Mesenchymal stem cell (in vitro differentiated cells and primary cell): ENCODE measurements around the gene MGP.
A peak's percentile ranks its signal among the peaks of the same experiment; 100 is the strongest.

Experiments used
- DNase-seq: peaks from one replicate; pipeline ENCODE4 v3.0.0-alpha.2; 2013
- H2AFZ ChIP-seq: one replicate; pipeline ENCODE4 v1.6.1; 2013; ENCODE audit warnings: low read depth, mild to moderate bottlenecking, control low read depth, inconsistent platforms, low read length, moderate library complexity
- H2AK5ac ChIP-seq: 2 replicates; pipeline ENCODE4 v1.6.1; 2013; ENCODE audit warnings: low read length, moderate library complexity, mild to moderate bottlenecking, inconsistent platforms; ENCODE audit not compliant: severe bottlenecking
- H2BK120ac ChIP-seq: one replicate; pipeline ENCODE4 v1.6.1; 2013; ENCODE audit warnings: low read depth, mild to moderate bottlenecking, inconsistent platforms, low read length, moderate library complexity
- H2BK12ac ChIP-seq, 2 experiments: one replicate each; pipeline ENCODE4 v1.6.1; 2013; ENCODE audit warnings: inconsistent platforms in 2 of 2, low read length in 2 of 2, mild to moderate bottlenecking in 2 of 2, moderate library complexity in 2 of 2, control low read depth in 1 of 2
- H2BK15ac ChIP-seq: one replicate; pipeline ENCODE4 v1.6.1; 2013; ENCODE audit warnings: mild to moderate bottlenecking, low read depth, inconsistent platforms; ENCODE audit not compliant: poor library complexity, severe bottlenecking
- H2BK5ac ChIP-seq: 2 replicates; pipeline ENCODE4 v1.6.1; 2013; ENCODE audit warnings: low read depth, mild to moderate bottlenecking, low read length, control low read depth, inconsistent platforms; ENCODE audit not compliant: poor library complexity, severe bottlenecking
- H3K14ac ChIP-seq, 2 experiments: one replicate each; pipeline ENCODE4 v1.6.1; 2013; ENCODE audit warnings: inconsistent platforms in 2 of 2, low read length in 2 of 2, control low read depth in 1 of 2, mild to moderate bottlenecking in 1 of 2, moderate library complexity in 1 of 2
- H3K18ac ChIP-seq, 2 experiments: one replicate each; pipeline ENCODE4 v1.6.1; 2013; ENCODE audit warnings: inconsistent platforms in 2 of 2, low read length in 2 of 2, control low read depth in 1 of 2, low read depth in 1 of 2, mild to moderate bottlenecking in 1 of 2
- H3K23ac ChIP-seq, 2 experiments: one replicate each; pipeline ENCODE4 v1.6.1; 2013; ENCODE audit warnings: inconsistent platforms in 2 of 2, low read length in 2 of 2, mild to moderate bottlenecking in 2 of 2, moderate library complexity in 2 of 2, control low read depth in 1 of 2
- H3K27ac ChIP-seq: 2 replicates; pipeline ENCODE4 v1.5.1; 2013; ENCODE audit warnings: mild to moderate bottlenecking, moderate library complexity, low read length, control low read depth, inconsistent platforms; ENCODE audit not compliant: poor library complexity, severe bottlenecking
- H3K27me3 ChIP-seq, 2 experiments: 2 replicates each; pipeline versions ENCODE4 v1.6.1 to v1.7.0; 2013; ENCODE audit warnings: low read length in 2 of 2, mild to moderate bottlenecking in 2 of 2, moderate library complexity in 2 of 2, control low read depth in 1 of 2, inconsistent platforms in 1 of 2; ENCODE audit not compliant: control insufficient read depth in 1 of 2, insufficient read depth in 1 of 2
- H3K36me3 ChIP-seq, 2 experiments: 2 replicates each; pipeline versions ENCODE4 v1.6.1 to v1.7.0; 2013; ENCODE audit warnings: low read length in 2 of 2, control low read depth in 1 of 2, inconsistent platforms in 1 of 2, low read depth in 1 of 2, mild to moderate bottlenecking in 1 of 2; ENCODE audit not compliant: insufficient read depth in 2 of 2, control insufficient read depth in 1 of 2
- H3K4ac ChIP-seq, 2 experiments: one replicate each; pipeline ENCODE4 v1.6.1; 2013; ENCODE audit warnings: inconsistent platforms in 2 of 2, low read length in 2 of 2, mild to moderate bottlenecking in 2 of 2, moderate library complexity in 2 of 2, control low read depth in 1 of 2, low read depth in 1 of 2
- H3K4me1 ChIP-seq: 2 replicates; pipeline ENCODE4 v1.6.1; 2013; ENCODE audit warnings: low read depth, low read length, control low read depth; ENCODE audit not compliant: control insufficient read depth, insufficient read depth
- H3K4me2 ChIP-seq: 2 replicates; pipeline ENCODE4 v1.6.1; 2013; ENCODE audit warnings: low read length, mild to moderate bottlenecking, inconsistent platforms; ENCODE audit not compliant: poor library complexity, severe bottlenecking
- H3K4me3 ChIP-seq, 2 experiments: 2 replicates each; pipeline versions ENCODE4 v1.5.1 to v1.7.0; 2013; ENCODE audit warnings: low read length in 2 of 2, mild to moderate bottlenecking in 2 of 2, control low read depth in 1 of 2, low read depth in 1 of 2; ENCODE audit not compliant: insufficient read depth in 1 of 2
- H3K79me1 ChIP-seq: replicated peaks from 2 replicates; pipeline ENCODE4 v1.6.1; 2013; ENCODE audit warnings: mild to moderate bottlenecking, control low read depth, low read length, inconsistent platforms; ENCODE audit not compliant: poor library complexity, severe bottlenecking
- H3K9ac ChIP-seq: 2 replicates; pipeline ENCODE4 v1.7.0; 2013; ENCODE audit warnings: mild to moderate bottlenecking, low read length, moderate library complexity
- H3K9me3 ChIP-seq: 2 replicates; pipeline ENCODE4 v1.7.0; 2013; ENCODE audit warnings: mild to moderate bottlenecking, low read length; ENCODE audit not compliant: control insufficient read depth
- H4K8ac ChIP-seq: one replicate; pipeline ENCODE4 v1.6.1; 2013; ENCODE audit warnings: inconsistent platforms, mild to moderate bottlenecking, low read length, moderate library complexity
- H4K91ac ChIP-seq: one replicate; pipeline ENCODE4 v1.6.1; 2013; ENCODE audit warnings: mild to moderate bottlenecking, low read length, inconsistent platforms
- WGBS: methylation state at CpG from one replicate; pipeline ENCODE4 v1.1.7; 2013; ENCODE audit warnings: mixed read lengths; 5-methylcytosine and 5-hydroxymethylcytosine counted together

The MGP gene

DNA sequence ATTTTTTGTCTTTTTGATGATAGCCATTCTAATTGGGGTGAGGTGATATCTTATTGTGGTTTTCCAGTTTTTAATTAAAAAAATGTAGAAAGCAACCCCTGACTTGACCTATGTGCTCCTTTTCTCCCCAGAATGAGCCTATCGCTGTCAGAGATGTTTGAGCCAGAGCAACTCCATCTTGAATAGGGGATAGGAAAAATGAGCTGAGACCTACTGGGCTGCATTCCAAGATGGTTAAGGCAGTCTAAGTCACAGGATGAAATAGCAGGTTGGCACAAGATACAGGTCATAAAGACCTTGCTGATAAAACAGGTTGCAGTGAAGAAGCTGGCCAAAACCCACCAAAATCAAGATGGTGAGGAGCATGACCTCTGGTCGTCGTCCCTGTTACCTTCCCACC, 38.9 kb upstream of the MGP start:
- H3K4ac ChIP-seq: no peak overlapping the region
- no peak overlapping the region for H3K23ac ChIP-seq
- no peaks in the 10 kb centered on the region for H3K4me1 ChIP-seq
- peak overlapping the region; percentile 18 for H2AK5ac ChIP-seq
- no peak overlapping the region for H3K4me3 ChIP-seq
- no peak overlapping the region for H2BK12ac ChIP-seq
- H2BK120ac ChIP-seq: no peak overlapping the region
- no peaks in the 10 kb centered on the region for H3K9me3 ChIP-seq
- no peak overlapping the region for H3K4me2 ChIP-seq
- H3K18ac ChIP-seq: no peak overlapping the region
- 94% methylated on average over 3 of the region's 3 CpGs for WGBS
- no peaks in the 10 kb centered on the region for H3K36me3 ChIP-seq
- no peaks in the 10 kb centered on the region for H3K79me1 ChIP-seq
- H4K91ac ChIP-seq: no peak overlapping the region
- H4K8ac ChIP-seq: no peak overlapping the region
- no peak overlapping the region for H2BK5ac ChIP-seq
- H3K14ac ChIP-seq: no peak overlapping the region
- H2BK15ac ChIP-seq: no peak overlapping the region
- DNase-seq: no peak
- H3K27me3 ChIP-seq: no peaks in the 10 kb centered on the region
- no peak overlapping the region for H3K9ac ChIP-seq
- H3K27ac ChIP-seq: no peak overlapping the region
- no peak overlapping the region for H2AFZ ChIP-seq

DNA sequence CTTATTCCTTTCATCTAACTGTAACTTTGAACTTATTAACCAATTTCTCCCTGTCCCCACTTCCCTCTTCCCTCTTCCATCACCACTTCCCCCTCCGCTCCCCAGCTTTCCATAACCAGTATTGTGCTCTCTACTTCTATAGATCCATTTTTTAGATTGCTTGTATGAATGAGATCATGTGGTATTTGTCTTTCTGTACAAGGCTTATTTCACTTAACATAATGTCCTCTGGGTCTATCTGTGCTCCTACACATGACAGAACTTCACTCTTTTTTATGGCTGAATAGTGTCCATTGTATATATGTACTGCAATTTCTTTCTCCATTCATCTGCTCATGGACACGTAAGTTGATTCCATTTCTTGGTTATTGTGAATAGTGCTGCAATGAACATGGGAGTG, 38.3 kb upstream of the MGP start:
- Histone ChIP-seq H2BK12ac (no peak overlapping the region), H3K9ac (no peak overlapping the region), H3K4ac (no peak overlapping the region), H3K4me1 (no peaks in the 10 kb centered on the region), H2AFZ (no peak overlapping the region), H2BK5ac (no peak overlapping the region), H2BK15ac (no peak overlapping the region), H3K27ac (no peak overlapping the region), H3K18ac (no peak overlapping the region), H3K4me2 (no peak overlapping the region), H3K9me3 (no peaks in the 10 kb centered on the region), H3K23ac (no peak overlapping the region), H3K14ac (no peak overlapping the region), H3K79me1 (no peaks in the 10 kb centered on the region), H4K8ac (no peak overlapping the region), H3K27me3 (no peaks in the 10 kb centered on the region), H3K4me3 (no peak overlapping the region), H3K36me3 (no peaks in the 10 kb centered on the region), H4K91ac (no peak overlapping the region), H2BK120ac (no peak overlapping the region), H2AK5ac (no peak overlapping the region)
- no peak for DNase-seq
- WGBS: 92% methylated on average over 1 of the region's 2 CpGs

DNA sequence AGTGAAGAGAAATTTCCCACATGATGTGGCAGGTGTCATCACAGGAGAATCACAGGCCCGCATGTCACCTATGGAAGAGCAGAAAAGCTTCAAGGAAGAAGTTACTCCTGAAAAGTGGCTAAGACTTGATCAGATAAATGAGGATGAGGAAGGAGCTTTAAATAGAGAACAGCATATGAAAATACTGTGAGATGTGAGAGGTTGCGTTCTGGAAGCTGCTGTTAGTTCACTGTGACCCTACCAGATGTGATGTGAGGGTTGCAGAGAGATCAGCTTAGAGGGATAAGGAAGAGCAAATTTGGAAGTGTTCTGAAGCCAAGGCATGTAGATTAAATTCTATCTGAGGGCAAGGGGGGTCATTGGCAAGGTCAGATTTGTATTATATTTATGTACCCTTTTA, 35.6 kb upstream of the MGP start:
- no peak for DNase-seq

DNA sequence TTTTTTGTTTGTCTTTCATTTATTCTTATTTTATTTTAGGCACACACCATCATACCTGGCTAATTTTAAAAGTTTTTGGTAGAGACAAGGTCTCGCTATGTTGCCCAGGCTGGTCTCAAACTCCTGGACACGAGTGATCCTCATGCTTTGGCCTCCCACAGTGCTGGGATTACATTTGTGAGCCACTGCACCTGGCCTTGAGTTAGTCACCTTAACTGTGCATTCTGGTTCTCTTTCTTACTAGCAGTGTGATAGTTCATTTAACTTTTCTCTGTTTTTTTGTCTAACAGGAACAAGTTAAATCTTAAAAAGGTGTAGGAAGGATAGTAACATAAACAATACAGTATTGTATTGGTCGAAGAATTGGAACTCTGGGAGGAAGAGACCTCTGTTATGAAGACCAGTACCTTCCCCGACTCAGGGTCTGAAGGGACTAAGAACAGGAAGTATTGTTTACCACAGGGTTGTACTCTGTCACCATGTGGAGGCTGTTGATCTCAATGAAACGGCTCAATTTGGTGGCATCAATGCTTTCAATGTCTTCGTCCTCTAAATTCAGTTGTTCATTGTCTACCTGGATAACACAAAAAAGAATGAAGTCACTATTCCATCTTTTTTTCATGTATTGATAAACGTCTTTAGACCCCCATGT, 34.9 kb upstream of the MGP start:
- no peaks in the 10 kb centered on the region for H3K79me1 ChIP-seq
- H2BK120ac ChIP-seq: no peak overlapping the region
- H3K27me3 ChIP-seq: no peaks in the 10 kb centered on the region
- no peak overlapping the region for H4K91ac ChIP-seq
- no peak overlapping the region for H2BK5ac ChIP-seq
- 92% methylated on average over 7 of the region's 7 CpGs for WGBS
- H2BK12ac ChIP-seq: no peak overlapping the region
- H2AK5ac ChIP-seq: no peak overlapping the region
- no peak overlapping the region for H3K9ac ChIP-seq
- H4K8ac ChIP-seq: no peak overlapping the region
- no peak overlapping the region for H3K14ac ChIP-seq
- H3K9me3 ChIP-seq: no peaks in the 10 kb centered on the region
- no peaks in the 10 kb centered on the region for H3K4me1 ChIP-seq
- no peak overlapping the region for H2BK15ac ChIP-seq
- H3K23ac ChIP-seq: no peak overlapping the region
- H3K4ac ChIP-seq: no peak overlapping the region
- no peaks in the 10 kb centered on the region for H3K36me3 ChIP-seq
- H3K27ac ChIP-seq: no peak overlapping the region
- H3K4me2 ChIP-seq: no peak overlapping the region
- no peak overlapping the region for H3K4me3 ChIP-seq
- no peak for DNase-seq
- no peak overlapping the region for H2AFZ ChIP-seq
- no peak overlapping the region for H3K18ac ChIP-seq

More for the DNA sequence above, 35.6 kb upstream of the MGP start:
- H2BK5ac ChIP-seq: no peak overlapping the region
- H3K18ac ChIP-seq: no peak overlapping the region
- WGBS: 93% methylated on average over 2 of the region's 2 CpGs
- H3K4me1 ChIP-seq: no peaks in the 10 kb centered on the region
- no peak overlapping the region for H2BK15ac ChIP-seq
- H2BK120ac ChIP-seq: no peak overlapping the region
- no peak overlapping the region for H3K23ac ChIP-seq
- H3K27ac ChIP-seq: no peak overlapping the region
- no peak overlapping the region for H3K4me3 ChIP-seq
- H3K9ac ChIP-seq: no peak overlapping the region
- no peak overlapping the region for H4K8ac ChIP-seq
- H3K36me3 ChIP-seq: no peaks in the 10 kb centered on the region
- H2BK12ac ChIP-seq: no peak overlapping the region
- no peaks in the 10 kb centered on the region for H3K27me3 ChIP-seq
- no peaks in the 10 kb centered on the region for H3K9me3 ChIP-seq
- no peak overlapping the region for H3K4ac ChIP-seq
- no peak overlapping the region for H4K91ac ChIP-seq
- no peak overlapping the region for H2AFZ ChIP-seq
- H3K79me1 ChIP-seq: no peaks in the 10 kb centered on the region
- no peak overlapping the region for H2AK5ac ChIP-seq
- H3K4me2 ChIP-seq: no peak overlapping the region
- H3K14ac ChIP-seq: no peak overlapping the region
